GM12878 (cell line): ENCODE results near the gene AOAH. TPM values are rescaled to one million over a fixed set of nuclear protein-coding genes. Genes with fewer than 3 reads are reported as not detected.

Experiments used
- ATAC-seq: fragments of 200-7000 bp; cut with Tn5 transposase; 3 replicates; pipeline ENCODE4 v1.9.1; 2020; ENCODE audit warnings: mild to moderate bottlenecking, moderate library complexity
- BruUV-seq: library from RNA; stranded (reverse); fragments of 400-500 nt; replicated peaks from 2 replicates; lab custom pipeline; 2021; lab: Mats Ljungman, UMichigan
- CTCF ChIA-PET: fragments of 300-600 bp; sonication (Branson Sonifier 250); formaldehyde crosslinking; extraction: SDS; loops from one replicate; lab custom pipeline; 2021; ENCODE audit warnings: inconsistent platforms; lab: Yijun Ruan, JAX
- POLR2A ChIA-PET: fragments of 350-600 bp; formaldehyde crosslinking; extraction: SDS; loops from one replicate; lab custom pipeline; 2021; ENCODE audit warnings: inconsistent platforms; lab: Charles Lee
- RAD21 ChIA-PET: fragments of 300-600 bp; sonication (Branson Sonifier 250); formaldehyde crosslinking; loops from one replicate; lab custom pipeline; 2023; ENCODE audit warnings: antibody characterized with exemption; ENCODE audit not compliant: unreplicated experiment; lab: Charles Lee
- SMC1A ChIA-PET: fragments of 300-600 bp; sonication (Branson Sonifier 250); formaldehyde crosslinking; loops from one replicate; lab custom pipeline; 2023; ENCODE audit not compliant: unreplicated experiment, uncharacterized antibody; lab: Charles Lee
- DNase-seq: peaks from one replicate; pipeline ENCODE4 v3.0.0-alpha.2; 2011; ENCODE audit warnings: low read depth, low spot score
- FAIRE-seq: peaks from 3 replicates; lab custom pipeline; 2011; peaks lifted over from hg19 to GRCh38; lab: Jason Lieb, UNC
- H2AFZ ChIP-seq: 2 replicates; pipeline ENCODE4 v1.6.0; 2011; ENCODE audit warnings: low read depth, low read length, control low read depth; ENCODE audit not compliant: control insufficient read depth
- H3K27ac ChIP-seq: 2 replicates; pipeline ENCODE4 v1.5.1; 2011; ENCODE audit warnings: control low read depth; ENCODE audit not compliant: control insufficient read depth, insufficient read depth
- H3K27me3 ChIP-seq, 2 experiments: replicated peaks in 1 of 2; 2 replicates each; pipeline versions ENCODE4 v1.6.0 to v1.6.1; 2011; ENCODE audit warnings: low read length in 1 of 2; ENCODE audit not compliant: control insufficient read depth in 2 of 2, insufficient read depth in 2 of 2
- H3K36me3 ChIP-seq, 2 experiments: 2 replicates each; pipeline ENCODE4 v1.5.1; 2011; ENCODE audit warnings: low read length in 1 of 2; ENCODE audit not compliant: control insufficient read depth in 2 of 2, insufficient read depth in 2 of 2
- H3K4me1 ChIP-seq: 2 replicates; pipeline ENCODE4 v1.6.1; 2011; ENCODE audit warnings: mild to moderate bottlenecking, low read length, moderate library complexity, mixed read lengths; ENCODE audit not compliant: control insufficient read depth, insufficient read depth
- H3K4me2 ChIP-seq: 2 replicates; pipeline ENCODE4 v1.6.0; 2011; ENCODE audit warnings: control low read depth; ENCODE audit not compliant: control insufficient read depth, insufficient read depth
- H3K4me3 ChIP-seq: fragments of 200-600 bp; sonication (generic); 2 replicates; pipeline ENCODE4 v1.5.1; 2016
- H3K79me2 ChIP-seq: 2 replicates; pipeline ENCODE4 v1.6.0; 2011; ENCODE audit warnings: low read length; ENCODE audit not compliant: control insufficient read depth, insufficient read depth
- H3K9ac ChIP-seq: 2 replicates; pipeline ENCODE4 v1.8.0; 2011; ENCODE audit warnings: low read length, control low read depth, mixed read lengths; ENCODE audit not compliant: control insufficient read depth, insufficient read depth
- H3K9me3 ChIP-seq: replicated peaks from 3 replicates; pipeline ENCODE4 v1.5.1; 2011; ENCODE audit warnings: mild to moderate bottlenecking, low read length; ENCODE audit not compliant: control insufficient read depth, insufficient read depth
- H4K20me1 ChIP-seq: 2 replicates; pipeline ENCODE4 v1.6.0; 2011; ENCODE audit not compliant: control insufficient read depth, insufficient read depth
- ATF3 ChIP-seq: IDR thresholded peaks from 2 replicates; pipeline ENCODE4 v1.6.1; 2011; ENCODE audit warnings: low read depth, mild to moderate bottlenecking, low read length, moderate library complexity, borderline replicate concordance; ENCODE audit errors: extremely low read depth
- BACH1 ChIP-seq: fragments of 450-650 bp; IDR thresholded peaks from 2 replicates; pipeline ENCODE4 v1.6.1; 2017; ENCODE audit warnings: mild to moderate bottlenecking, borderline replicate concordance
- DPF2 ChIP-seq: fragments of 450-650 bp; IDR thresholded peaks from 2 replicates; pipeline ENCODE4 v1.6.1; 2017; ENCODE audit warnings: mild to moderate bottlenecking
- MTA2 ChIP-seq: fragments of 450-650 bp; IDR thresholded peaks from 2 replicates; pipeline ENCODE4 v1.6.1; 2016; ENCODE audit warnings: low read depth, mild to moderate bottlenecking, moderate library complexity
- RBBP5 ChIP-seq: fragments of 200-600 bp; sonication (generic); conservative IDR thresholded peaks from 2 replicates; pipeline ENCODE4 v1.6.1; 2016
- SPI1 ChIP-seq: IDR thresholded peaks from 2 replicates; pipeline ENCODE4 v1.6.1; 2011; ENCODE audit warnings: low read depth, mild to moderate bottlenecking, low read length, moderate library complexity, borderline replicate concordance; ENCODE audit not compliant: insufficient read depth
- SREBF1 ChIP-seq: IDR thresholded peaks from 2 replicates; pipeline ENCODE4 v1.6.1; 2012; ENCODE audit warnings: mild to moderate bottlenecking, low read length
- TAF1 ChIP-seq: IDR thresholded peaks from 2 replicates; pipeline ENCODE4 v1.6.1; 2011; ENCODE audit warnings: mild to moderate bottlenecking, low read depth, low read length, borderline replicate concordance
- TCF7 ChIP-seq: IDR thresholded peaks from 2 replicates; pipeline ENCODE4 v1.6.1; 2014; ENCODE audit warnings: antibody characterized with exemption, borderline replicate concordance
- WRNIP1 ChIP-seq: IDR thresholded peaks from 2 replicates; pipeline ENCODE4 v1.6.1; 2011; ENCODE audit warnings: low read depth, low read length, improper control_type of control experiment, borderline replicate concordance
- YY1 ChIP-seq: IDR thresholded peaks from 2 replicates; pipeline ENCODE4 v1.6.1; 2011; ENCODE audit warnings: low read depth, mild to moderate bottlenecking, low read length
- ZBTB33 ChIP-seq: fragments of 450-650 bp; IDR thresholded peaks from 2 replicates; pipeline ENCODE4 v1.6.1; 2017; ENCODE audit warnings: mild to moderate bottlenecking
- ZBTB40 ChIP-seq: fragments of 450-650 bp; IDR thresholded peaks from 2 replicates; pipeline ENCODE4 v1.6.1; 2016; ENCODE audit warnings: mild to moderate bottlenecking, moderate library complexity, borderline replicate concordance
- WGBS: methylation state at CpG from one replicate; pipeline ENCODE4 v1.1.6; 2016; ENCODE audit warnings: low lambda C conversion rate; ENCODE audit not compliant: insufficient replicate concordance, insufficient coverage; ENCODE audit errors: missing lambda C conversion rate; 5-methylcytosine and 5-hydroxymethylcytosine counted together
- in situ Hi-C: fragments of 300-500 bp; cut with MboI; formaldehyde crosslinking; loops from 9 replicates; pipeline ENCODE4 v1.14.3; 2018; ENCODE audit warnings: mixed read lengths
- intact Hi-C: fragments of 100-400 bp; cut with micrococcal nuclease; formaldehyde crosslinking; loops from one replicate; pipeline ENCODE4 v1.14.2; 2022; ENCODE audit not compliant: unreplicated experiment
- polyA plus RNA-seq, 11 experiments: library from polyadenylated mRNA; depleted of rRNA in 4 of 11; unstranded in 6 of 11; stranded (reverse) in 5 of 11; fragments of >200 nt; fragmentation: Nextera tagmentation in 4 of 11; fragmentation: Illumina TruSeq in 1 of 11; extraction: Ambion mirVana in 4 of 11; extraction: Trizol in 1 of 11; gene quantifications; 1 replicate in 1 of 11; 2 replicates in 10 of 11; pipeline versions ENCODE4 v1.2.1 to v1.2.3, GENCODE V29; 2011 to 2016; ENCODE audit warnings: inconsistent platforms in 2 of 11, missing spikeins in 2 of 11, low read depth in 1 of 11
- total RNA-seq, 4 experiments: library from RNA; depleted of rRNA in 3 of 4; stranded (reverse); fragments of >200 nt in 3 of 4; fragmentation: Illumina TruSeq in 1 of 4; extraction: Trizol in 1 of 4; gene quantifications; 2 replicates each; pipeline versions ENCODE4 v1.2.1 to v1.2.3, GENCODE V29; 2013 to 2021

The AOAH gene
- total and polyA plus RNA-seq, 10 of the 15 experiments (the other 5 are each of a cell fraction or from before 2014, with no cell fraction given), result 0.32 to 2.8 (median 1.4) TPM

- TF ChIP-seq YY1 (no peak), BACH1 (no peak), TCF7 (no peak)
- TF ChIP-seq, all 136 proteins: peak for 0
These were observed 233.0 kb downstream of the AOAH start (continued) for GRCh38 chr7:36491317-36491716.

- SMC1A ChIA-PET, result interaction anchor here (1.0 to 2.5 kb wide), 4 partner anchors 9 to 692 kb away, joined by 3 to 21 read pairs (median 8); no protein-coding TSS in a partner anchor
- in situ Hi-C loops, result no loop called here
- ATAC-seq, result no peak
These were observed 233.9 kb downstream of the AOAH start for GRCh38 chr7:36490419-36490830.

More at GRCh38 chr7:36490419-36490830, 233.9 kb downstream of the AOAH start:
- H3K36me3 ChIP-seq, result no peaks in the 10 kb centered on the region
- intact Hi-C loops, result no loop called here
- H3K4me1 ChIP-seq, result no peaks in the 10 kb centered on the region
- H3K27ac ChIP-seq, result no peak overlapping the region
- H3K4me3 ChIP-seq, result no peak overlapping the region
- RAD21 ChIA-PET, result interaction anchor here (1.5 to 5.0 kb wide), 2 partner anchors 180 to 692 kb away, joined by 5 to 39 read pairs; no protein-coding TSS in a partner anchor
- 75% methylated on average over 3 of the region's 3 CpGs for WGBS
- H3K4me2 ChIP-seq, result no peak overlapping the region
- POLR2A ChIA-PET, result no interaction called here
- no peaks in the 10 kb centered on the region for H3K79me2 ChIP-seq
- no peak for FAIRE-seq
- TF ChIP-seq WRNIP1 (no peak), RBBP5 (no peak), ATF3 (no peak), SPI1 (no peak), SREBF1 (no peak), DPF2 (no peak), MTA2 (no peak), TAF1 (no peak), ZBTB33 (no peak), ZBTB40 (no peak)
- TF ChIP-seq, all 136 proteins: peak for 0
- Histone ChIP-seq H3K9me3 (no peaks in the 10 kb centered on the region), H4K20me1 (no peaks in the 10 kb centered on the region), H3K9ac (no peak overlapping the region), H2AFZ (no peak overlapping the region), H3K27me3 (no peaks in the 10 kb centered on the region; a peak in 1 of 4 replicates)
- DNase-seq, result no peak
- BruUV-seq, result no TSS peak
- CTCF ChIA-PET, result interaction anchor here (0.9 to 5.8 kb wide), 6 partner anchors 180 to 711 kb away, joined by 3 to 59 read pairs (median 5); no protein-coding TSS in a partner anchor
